PC-3 (cell line): ENCODE measurements around the gene RCAN2. TPM values are rescaled to one million over a fixed set of nuclear protein-coding genes. Genes with fewer than 3 reads are reported as not detected.

Experiments
- ATAC-seq: fragments of 200-7000 bp; cut with Tn5 transposase; 2 replicates; pipeline ENCODE4 v1.9.1; 2020; ENCODE audit warnings: mild to moderate bottlenecking, moderate library complexity
- BruUV-seq: library from RNA; stranded (reverse); fragments of 400-500 nt; replicated peaks from 2 replicates; lab custom pipeline; 2021; lab: Mats Ljungman, UMichigan
- CTCF ChIA-PET: fragments of 300-600 bp; sonication (Branson Sonifier 250); formaldehyde crosslinking; loops from one replicate; lab custom pipeline; 2022; ENCODE audit warnings: antibody characterized with exemption; lab: Charles Lee
- POLR2A ChIA-PET: fragments of 300-600 bp; sonication (Branson Sonifier 250); formaldehyde crosslinking; loops from one replicate; lab custom pipeline; 2022; ENCODE audit warnings: antibody characterized with exemption; ENCODE audit not compliant: unreplicated experiment; lab: Charles Lee
- DNase-seq: peaks from one replicate; pipeline ENCODE4 v3.0.0-alpha.2; 2015
- H2AFZ ChIP-seq: fragments of 300-600 bp; sonication (generic); 2 replicates; pipeline ENCODE4 v1.6.0; 2016; ENCODE audit warnings: antibody characterized with exemption, low read length
- H3F3A ChIP-seq: fragments of 300-600 bp; sonication (generic); one replicate; pipeline ENCODE4 v1.6.0; 2017; ENCODE audit warnings: antibody characterized with exemption, low read length, control low read depth, mild to moderate bottlenecking; ENCODE audit not compliant: unreplicated experiment
- H3K27ac ChIP-seq: fragments of 300-600 bp; sonication (generic); 2 replicates; pipeline ENCODE4 v1.5.1; 2016; ENCODE audit warnings: mild to moderate bottlenecking, low read length
- H3K27me3 ChIP-seq: fragments of 300-600 bp; sonication (generic); 2 replicates; pipeline ENCODE4 v1.6.1; 2016; ENCODE audit warnings: low read length, mixed read lengths
- H3K36me3 ChIP-seq: fragments of 300-600 bp; sonication (generic); 2 replicates; pipeline ENCODE4 v1.6.1; 2016; ENCODE audit warnings: low read depth, mixed run types, low read length, mixed read lengths
- H3K4me1 ChIP-seq: fragments of 300-600 bp; sonication (generic); 2 replicates; pipeline ENCODE4 v1.5.1; 2016; ENCODE audit warnings: low read length; ENCODE audit not compliant: insufficient read depth
- H3K4me2 ChIP-seq: fragments of 300-600 bp; sonication (generic); 2 replicates; pipeline ENCODE4 v1.6.0; 2016; ENCODE audit warnings: low read length
- H3K4me3 ChIP-seq: fragments of 300-600 bp; sonication (generic); 2 replicates; pipeline ENCODE4 v1.5.1; 2016; ENCODE audit warnings: mild to moderate bottlenecking, low read length, mixed read lengths
- H3K79me2 ChIP-seq: fragments of 300-600 bp; sonication (generic); 2 replicates; pipeline ENCODE4 v1.6.1; 2017; ENCODE audit warnings: low read length, mixed read lengths
- H3K9ac ChIP-seq: fragments of 300-600 bp; sonication (generic); 2 replicates; pipeline ENCODE4 v1.6.0; 2016; ENCODE audit warnings: mild to moderate bottlenecking, low read length
- H3K9me2 ChIP-seq: fragments of 300-600 bp; sonication (generic); replicated peaks from 2 replicates; pipeline ENCODE4 v1.6.1; 2016; ENCODE audit warnings: mixed run types, low read length, mixed read lengths
- H3K9me3 ChIP-seq: fragments of 300-600 bp; sonication (generic); 2 replicates; pipeline ENCODE4 v1.6.1; 2016; ENCODE audit warnings: low read length, mixed read lengths
- H4K20me1 ChIP-seq: fragments of 300-600 bp; sonication (generic); 2 replicates; pipeline ENCODE4 v1.6.1; 2016; ENCODE audit warnings: low read length, mixed read lengths
- EZH2 ChIP-seq: fragments of 300-600 bp; sonication (generic); IDR thresholded peaks from one replicate; pipeline ENCODE4 v1.6.1; 2017; ENCODE audit warnings: antibody characterized with exemption, mild to moderate bottlenecking, low read length; ENCODE audit not compliant: unreplicated experiment
- EZH2phosphoT487 ChIP-seq: fragments of 300-600 bp; sonication (generic); IDR thresholded peaks from 2 replicates; pipeline ENCODE4 v1.6.1; 2018; ENCODE audit warnings: mild to moderate bottlenecking, antibody characterized with exemption, low read length, borderline replicate concordance
- intact Hi-C: fragments of 100-400 bp; cut with micrococcal nuclease; formaldehyde crosslinking; loops from 2 replicates; pipeline ENCODE4 v1.9.0; 2023
- total RNA-seq: library from RNA; depleted of rRNA; stranded (reverse); fragments of >200 nt; gene quantifications from 2 replicates; pipeline ENCODE4 v1.2.3, GENCODE V29; 2014
- TF ChIP-seq, protein P1 (sequence below): fragments of 300-600 bp; sonication (generic); conservative IDR thresholded peaks from 2 replicates; pipeline ENCODE4 v1.5.1; 2017; ENCODE audit warnings: antibody characterized with exemption, low read depth, mild to moderate bottlenecking, low read length

RCAN2 gene
- total RNA-seq, 1 experiment from 2014 or later, result not detected

DNA sequence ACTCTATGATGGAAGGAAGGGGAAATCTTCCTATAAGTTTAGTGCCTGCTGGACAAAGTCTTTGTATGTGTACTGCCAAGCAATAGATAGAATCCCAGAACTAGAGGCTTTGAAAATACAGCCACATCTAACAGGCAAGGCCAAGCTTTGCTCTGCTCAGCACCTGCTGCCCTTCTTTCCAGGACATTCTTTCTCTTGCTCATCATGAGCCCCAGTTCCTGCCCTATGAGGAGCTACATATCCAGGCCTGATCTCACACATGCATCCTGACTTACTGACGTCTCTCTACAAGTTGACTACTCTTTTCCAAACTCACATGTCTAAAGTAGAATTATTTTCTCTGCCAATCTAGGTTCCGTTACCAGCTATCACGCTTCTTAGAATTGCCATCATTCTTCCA, 256.0 kb downstream of the RCAN2 start:
- no peak for TF ChIP-seq EZH2
- no peak for TF ChIP-seq EZH2phosphoT487
- TF ChIP-seq, protein P1, sequence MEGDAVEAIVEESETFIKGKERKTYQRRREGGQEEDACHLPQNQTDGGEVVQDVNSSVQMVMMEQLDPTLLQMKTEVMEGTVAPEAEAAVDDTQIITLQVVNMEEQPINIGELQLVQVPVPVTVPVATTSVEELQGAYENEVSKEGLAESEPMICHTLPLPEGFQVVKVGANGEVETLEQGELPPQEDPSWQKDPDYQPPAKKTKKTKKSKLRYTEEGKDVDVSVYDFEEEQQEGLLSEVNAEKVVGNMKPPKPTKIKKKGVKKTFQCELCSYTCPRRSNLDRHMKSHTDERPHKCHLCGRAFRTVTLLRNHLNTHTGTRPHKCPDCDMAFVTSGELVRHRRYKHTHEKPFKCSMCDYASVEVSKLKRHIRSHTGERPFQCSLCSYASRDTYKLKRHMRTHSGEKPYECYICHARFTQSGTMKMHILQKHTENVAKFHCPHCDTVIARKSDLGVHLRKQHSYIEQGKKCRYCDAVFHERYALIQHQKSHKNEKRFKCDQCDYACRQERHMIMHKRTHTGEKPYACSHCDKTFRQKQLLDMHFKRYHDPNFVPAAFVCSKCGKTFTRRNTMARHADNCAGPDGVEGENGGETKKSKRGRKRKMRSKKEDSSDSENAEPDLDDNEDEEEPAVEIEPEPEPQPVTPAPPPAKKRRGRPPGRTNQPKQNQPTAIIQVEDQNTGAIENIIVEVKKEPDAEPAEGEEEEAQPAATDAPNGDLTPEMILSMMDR, result no peak
- H3F3A ChIP-seq, result no peaks in the 10 kb centered on the region
- no peak for ATAC-seq
- H3K9me3 ChIP-seq, result no peaks in the 10 kb centered on the region
- ChIA-PET POLR2A (no interaction called here), CTCF (no interaction called here)
- H3K4me2 ChIP-seq, result no peak overlapping the region
- no peak overlapping the region for H3K9ac ChIP-seq
- intact Hi-C loops, result no loop called here
- no peaks in the 10 kb centered on the region for H3K79me2 ChIP-seq
- H2AFZ ChIP-seq, result no peak overlapping the region
- peaks cover 54% of the 10 kb centered on the region for H3K27me3 ChIP-seq
- H4K20me1 ChIP-seq, result no peaks in the 10 kb centered on the region
- no peak overlapping the region for H3K27ac ChIP-seq
- H3K4me3 ChIP-seq, result no peak overlapping the region
- no peaks in the 10 kb centered on the region for H3K9me2 ChIP-seq
- DNase-seq, result no peak
- H3K4me1 ChIP-seq, result no peaks in the 10 kb centered on the region
- BruUV-seq, result no TSS peak
- no peaks in the 10 kb centered on the region for H3K36me3 ChIP-seq

DNA sequence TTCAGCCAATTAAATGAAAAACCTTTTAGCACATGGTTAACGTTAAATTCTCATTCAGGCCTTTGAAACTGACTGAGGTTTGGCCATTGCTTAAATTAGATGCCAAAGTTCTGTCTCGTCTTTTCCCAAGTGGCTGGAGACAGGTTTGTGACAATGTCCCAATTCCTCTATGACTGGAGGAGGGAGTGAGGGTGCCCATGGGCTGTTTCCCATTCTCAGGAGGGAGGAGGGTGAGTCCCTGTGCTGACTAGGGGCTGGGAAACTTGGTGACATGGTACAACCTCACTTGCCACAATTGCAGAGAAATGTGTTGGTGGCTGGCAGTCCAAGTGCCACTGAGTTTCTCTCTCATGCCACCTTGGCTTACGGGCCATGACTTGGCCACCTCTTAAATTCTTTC, 256.5 kb downstream of the RCAN2 start:
- Histone ChIP-seq H3K27me3 (peaks cover 49% of the 10 kb centered on the region), H3K9me3 (no peaks in the 10 kb centered on the region), H2AFZ (no peak overlapping the region), H3K79me2 (no peaks in the 10 kb centered on the region), H3K27ac (no peak overlapping the region), H3K9me2 (no peaks in the 10 kb centered on the region), H4K20me1 (no peaks in the 10 kb centered on the region), H3K4me1 (no peaks in the 10 kb centered on the region), H3K4me3 (no peak overlapping the region), H3F3A (no peaks in the 10 kb centered on the region), H3K9ac (no peak overlapping the region), H3K4me2 (no peak overlapping the region), H3K36me3 (no peaks in the 10 kb centered on the region)
- DNase-seq, result no peak
- CTCF ChIA-PET, result no interaction called here
- POLR2A ChIA-PET, result no interaction called here
- ATAC-seq, result no peak
- intact Hi-C loops, result no loop called here
- TF ChIP-seq, protein P1, result no peak
- no peak for TF ChIP-seq EZH2
- TF ChIP-seq EZH2phosphoT487, result no peak
- BruUV-seq, result no TSS peak

DNA sequence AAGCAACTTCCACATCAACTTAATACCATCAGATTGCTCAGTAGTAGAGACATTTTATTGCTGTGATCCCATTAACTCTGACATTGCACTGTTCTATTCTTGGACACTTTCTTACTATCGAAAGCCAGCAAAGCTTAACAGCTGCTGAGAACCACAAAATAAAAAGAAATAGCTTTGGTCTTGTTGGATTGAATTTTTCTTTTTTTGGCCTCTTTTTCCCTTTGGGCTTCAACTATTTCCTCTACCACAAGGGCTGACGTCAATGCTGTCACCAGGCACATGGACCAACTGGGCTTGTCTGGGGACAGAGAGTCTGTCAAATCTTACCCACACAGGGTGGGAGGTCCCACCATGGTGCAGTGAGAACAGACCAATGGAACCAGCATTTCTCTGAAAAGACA, 257.1 kb downstream of the RCAN2 start:
- Histone ChIP-seq H3K27ac (no peak overlapping the region), H3K4me1 (no peaks in the 10 kb centered on the region), H2AFZ (no peak overlapping the region), H4K20me1 (no peaks in the 10 kb centered on the region), H3K4me2 (no peak overlapping the region), H3K36me3 (no peaks in the 10 kb centered on the region), H3K9me2 (no peaks in the 10 kb centered on the region), H3F3A (no peaks in the 10 kb centered on the region), H3K4me3 (no peak overlapping the region), H3K9ac (no peak overlapping the region), H3K9me3 (no peaks in the 10 kb centered on the region), H3K27me3 (peaks cover 45% of the 10 kb centered on the region), H3K79me2 (no peaks in the 10 kb centered on the region)
- DNase-seq (no peak), ATAC-seq (no peak)
- TF ChIP-seq, protein P1, result no peak
- no peak for TF ChIP-seq EZH2phosphoT487
- TF ChIP-seq EZH2, result no peak
- no TSS peak for BruUV-seq
- ChIA-PET CTCF (no interaction called here), POLR2A (no interaction called here)
- intact Hi-C loops, result no loop called here
